NCI-H1417 treated with DMSO at 0.1 percent for 48 hours (cell line): ENCODE data around the gene HORMAD2.

Source experiments
- DNase-seq: peaks from one replicate; lab custom pipeline; 2025; lab: John Stamatoyannopoulos, UW

Gene HORMAD2, protein sequence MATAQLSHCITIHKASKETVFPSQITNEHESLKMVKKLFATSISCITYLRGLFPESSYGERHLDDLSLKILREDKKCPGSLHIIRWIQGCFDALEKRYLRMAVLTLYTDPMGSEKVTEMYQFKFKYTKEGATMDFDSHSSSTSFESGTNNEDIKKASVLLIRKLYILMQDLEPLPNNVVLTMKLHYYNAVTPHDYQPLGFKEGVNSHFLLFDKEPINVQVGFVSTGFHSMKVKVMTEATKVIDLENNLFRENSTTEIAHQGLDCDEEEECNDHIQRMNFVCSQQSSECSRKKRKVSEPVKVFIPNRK

DNA sequence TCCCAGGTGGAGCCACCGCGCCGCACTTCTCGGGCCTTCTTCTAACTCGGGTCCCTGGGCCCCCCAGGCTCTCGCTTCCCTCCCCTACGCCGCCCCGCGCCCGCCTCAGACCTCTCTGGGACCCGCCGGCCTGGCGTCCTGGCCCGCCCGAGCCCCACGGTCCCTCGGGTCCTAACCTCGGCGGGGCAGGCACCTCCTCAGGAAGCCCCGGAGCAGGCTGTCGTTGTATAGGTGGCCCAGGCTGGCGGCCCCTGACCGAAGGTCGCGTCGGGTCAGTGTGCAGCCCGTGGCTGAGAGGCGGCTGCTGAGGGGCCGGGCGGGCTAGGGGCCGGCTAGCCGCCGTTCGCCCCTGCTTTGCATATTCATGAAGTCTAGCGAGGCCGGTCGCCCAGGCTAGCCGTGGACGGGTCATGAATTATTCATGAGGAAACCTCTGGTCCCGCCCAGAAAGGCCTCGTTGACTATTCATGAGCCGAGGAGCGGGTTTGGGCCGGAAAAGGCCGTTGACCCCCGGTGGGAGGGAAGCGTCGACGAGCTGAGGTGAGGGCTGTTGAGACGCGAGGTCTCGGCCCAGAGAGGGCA, at the start of gene HORMAD2:
Gene HORMAD2, plus strand, starts transcription at position 513 of the 582 bp plus-strand sequence. CDS start 13,489 bp downstream, outside the sequence.
- no peak for DNase-seq

DNA sequence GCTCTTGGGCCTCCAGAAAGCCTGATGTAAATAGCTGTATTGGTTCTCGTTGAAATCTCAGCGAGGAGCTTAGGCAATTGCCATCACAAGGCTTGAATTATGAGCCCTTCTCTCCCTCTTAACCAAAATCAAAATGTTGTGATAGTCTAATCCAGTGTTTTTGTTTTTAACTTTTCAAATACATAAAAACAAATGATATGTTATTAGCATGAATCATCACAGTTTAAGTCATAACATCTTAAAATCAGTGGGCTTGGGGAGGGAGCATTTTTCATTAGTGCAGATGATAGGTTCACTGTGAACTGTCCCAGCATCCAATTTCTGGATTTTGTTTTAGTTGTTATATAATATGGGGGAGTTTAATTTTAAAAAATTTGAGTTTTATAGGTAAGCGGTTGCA, 48.9 kb upstream of the HORMAD2 start:
- DNase-seq = no peak

DNA sequence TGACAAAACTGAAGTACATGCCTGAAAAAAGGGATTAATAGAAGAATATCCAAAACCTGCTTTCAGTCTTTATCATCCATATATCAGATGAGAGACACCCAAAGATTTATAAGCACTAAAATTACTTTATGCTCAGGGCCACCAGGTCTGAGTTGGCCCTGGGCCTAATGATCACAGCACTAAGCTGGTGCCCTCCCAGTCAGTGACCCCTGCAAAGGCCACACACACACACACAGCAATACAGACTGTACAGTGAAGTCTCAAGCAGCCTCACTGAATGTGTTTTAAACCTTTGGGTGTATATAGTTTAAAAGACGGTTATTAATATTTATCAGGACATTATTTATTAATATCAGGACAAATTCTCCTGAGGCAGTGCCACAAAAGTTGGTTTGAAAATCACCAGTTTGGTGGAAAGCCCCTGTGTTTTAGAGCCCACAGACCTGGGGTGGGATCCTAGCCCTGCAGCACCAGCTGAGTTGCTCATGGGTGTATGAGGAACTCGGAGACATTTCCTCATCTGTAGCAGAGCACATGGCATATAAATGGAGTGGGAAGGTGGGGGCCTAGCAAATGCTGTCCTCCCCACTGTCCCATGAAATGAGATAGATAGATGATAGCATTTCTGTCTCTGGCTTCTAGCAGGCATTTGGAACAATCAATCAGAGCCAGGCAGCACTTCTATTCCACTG, 48.4 kb upstream of the HORMAD2 start:
- DNase-seq = no peak

DNA sequence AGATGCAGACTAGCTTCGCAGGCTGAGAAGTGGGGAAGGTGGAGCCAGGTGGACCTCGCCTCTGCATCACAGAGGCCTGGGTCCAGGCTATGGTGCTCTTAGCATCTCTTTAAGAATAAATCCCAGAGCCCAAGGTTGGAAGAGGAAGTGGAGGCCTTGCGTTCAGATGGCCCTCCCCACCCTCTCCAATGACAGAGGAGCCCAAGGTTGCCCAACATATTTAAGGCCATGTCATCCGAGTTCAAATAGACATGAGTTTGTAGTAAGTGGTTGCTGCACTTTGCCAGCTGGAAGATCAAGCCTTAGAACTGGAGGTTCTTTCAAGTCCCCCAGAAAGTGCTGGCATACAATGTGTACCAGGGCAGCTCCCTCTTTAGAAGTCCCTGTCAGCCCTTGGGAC, 47.1 kb upstream of the HORMAD2 start:
- DNase-seq = no peak

DNA sequence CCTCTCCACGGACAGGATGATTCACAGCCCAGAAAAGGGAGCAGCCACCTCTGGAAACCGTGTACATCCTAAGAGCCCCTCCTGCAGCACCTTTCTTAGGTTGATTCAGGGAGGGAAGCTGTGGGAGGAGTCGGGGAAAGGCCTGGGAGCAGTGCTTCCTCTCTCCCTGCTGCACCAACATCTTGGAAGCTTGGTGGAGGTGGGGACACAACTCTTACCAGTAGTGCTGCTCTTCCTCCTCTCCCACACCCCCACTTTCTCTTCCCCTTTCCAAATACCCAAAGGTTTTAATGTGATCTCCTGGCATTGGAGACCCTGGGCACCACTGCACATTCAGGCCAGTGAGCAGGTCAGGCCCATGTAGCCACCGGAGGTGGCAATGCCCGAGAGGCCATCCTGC, 46.4 kb upstream of the HORMAD2 start:
- DNase-seq = no peak

DNA sequence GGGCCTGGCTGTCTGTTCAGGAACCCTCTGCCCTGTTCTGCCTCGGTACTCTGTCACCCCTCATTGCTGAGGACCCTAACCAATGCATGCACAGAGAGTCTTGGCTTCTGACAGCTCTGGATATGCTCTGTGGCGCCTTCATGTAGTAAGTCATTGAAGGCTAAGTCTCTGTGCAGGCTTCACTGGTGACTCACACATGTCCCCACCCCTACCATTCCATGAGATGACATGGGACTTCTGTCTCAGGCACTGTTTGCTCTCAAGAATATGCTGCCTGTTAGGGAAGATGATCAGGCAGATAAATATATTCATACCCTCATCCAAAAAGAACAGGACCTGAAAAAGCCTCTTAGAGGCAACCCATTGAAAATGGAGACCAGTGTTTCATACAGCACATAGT, 43.6 kb upstream of the HORMAD2 start:
- DNase-seq = no peak

DNA sequence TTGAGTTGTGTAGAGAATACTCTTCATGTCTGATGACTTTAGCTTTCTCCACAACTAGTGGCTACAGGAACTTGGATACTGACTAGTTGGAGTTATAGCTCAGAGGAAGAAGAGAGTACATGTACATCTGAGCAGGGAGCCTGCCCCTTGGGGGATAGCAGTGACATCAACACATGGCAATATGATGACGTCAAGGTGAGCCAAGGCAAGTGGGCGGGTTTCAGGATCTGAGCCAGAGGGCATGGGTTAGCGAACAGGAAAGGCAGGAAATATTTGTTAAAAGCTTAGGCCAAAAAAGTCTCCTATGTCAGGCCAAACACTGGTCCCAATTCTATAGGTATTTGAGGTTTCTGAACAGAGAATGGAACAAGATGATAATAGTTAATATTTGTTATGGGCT, 42.0 kb upstream of the HORMAD2 start:
- DNase-seq = no peak

DNA sequence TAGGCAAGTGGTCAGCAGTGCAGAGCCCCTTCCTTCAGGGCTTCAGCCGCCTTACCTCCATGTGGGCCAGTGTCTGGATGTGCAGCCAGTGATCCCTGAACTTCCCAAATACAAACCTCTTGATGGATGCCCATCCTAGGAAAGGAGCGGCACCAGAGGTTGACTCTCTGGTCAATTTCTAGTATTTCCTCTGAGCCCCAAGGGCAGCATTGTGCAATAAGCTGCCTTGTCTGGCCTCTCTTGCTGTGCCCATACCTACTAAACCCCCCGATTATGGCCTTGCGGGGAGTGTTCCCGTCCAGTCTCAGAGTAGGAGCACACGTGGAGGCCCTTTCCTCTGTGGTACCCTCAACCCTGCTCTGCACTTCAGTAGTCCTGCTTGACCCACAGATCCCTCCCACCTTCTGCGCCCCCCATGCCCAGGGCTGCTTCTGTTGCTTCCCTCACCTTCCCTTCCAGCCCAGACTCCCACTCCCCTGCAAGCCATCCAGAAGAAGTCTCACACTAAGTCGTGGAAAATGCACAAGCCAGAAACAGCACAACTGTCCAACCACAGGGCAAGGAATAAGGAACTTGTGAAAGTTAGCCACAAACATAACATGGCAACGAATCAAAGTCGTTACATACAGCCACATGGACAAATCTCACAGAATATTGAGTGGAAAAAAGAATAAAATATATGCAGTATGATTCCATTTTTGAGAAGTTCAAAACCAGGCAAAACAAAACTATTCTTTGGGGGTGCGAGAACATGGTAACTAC, 39.6 kb upstream of the HORMAD2 start:
- DNase-seq = no peak

DNA sequence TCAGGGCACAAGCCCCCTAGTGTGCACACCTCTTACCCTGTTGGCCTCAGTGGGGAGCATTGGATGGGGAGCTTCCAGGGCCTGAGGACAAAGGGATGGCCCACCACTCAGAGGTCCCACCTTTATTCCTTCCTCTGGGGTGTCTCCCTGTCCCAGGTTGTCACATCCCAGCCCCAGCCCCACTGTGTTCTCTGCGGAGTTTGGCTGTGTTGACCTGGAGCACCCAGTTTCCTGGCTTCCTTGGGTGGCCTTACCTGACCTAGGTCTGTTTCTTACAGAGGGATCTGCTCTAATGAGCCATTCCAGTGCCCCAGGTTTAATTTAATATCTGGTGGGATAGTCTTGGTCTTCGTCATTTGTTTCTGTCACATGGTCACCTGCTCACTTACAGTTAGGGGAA, 38.8 kb upstream of the HORMAD2 start:
- no peak for DNase-seq

DNA sequence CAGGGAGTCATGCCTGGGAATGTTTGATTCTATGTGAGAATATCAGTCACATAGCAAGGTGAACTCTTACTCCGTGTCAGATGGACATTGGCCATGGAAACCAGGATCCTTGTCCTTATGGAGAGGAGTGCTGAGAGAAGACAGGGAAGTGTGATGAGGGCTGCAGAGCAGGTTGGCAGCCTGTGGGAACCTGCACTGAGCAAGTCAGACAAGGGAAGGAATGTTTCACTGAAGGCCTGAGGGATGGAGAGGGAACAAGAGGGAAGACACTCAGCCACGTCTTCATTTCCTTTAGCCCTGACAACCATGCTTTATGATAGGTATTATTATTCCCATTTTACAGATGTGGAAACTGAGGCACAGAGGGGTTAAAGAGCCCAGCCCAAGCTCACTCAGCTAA, 38.4 kb upstream of the HORMAD2 start:
- DNase-seq = no peak

DNA sequence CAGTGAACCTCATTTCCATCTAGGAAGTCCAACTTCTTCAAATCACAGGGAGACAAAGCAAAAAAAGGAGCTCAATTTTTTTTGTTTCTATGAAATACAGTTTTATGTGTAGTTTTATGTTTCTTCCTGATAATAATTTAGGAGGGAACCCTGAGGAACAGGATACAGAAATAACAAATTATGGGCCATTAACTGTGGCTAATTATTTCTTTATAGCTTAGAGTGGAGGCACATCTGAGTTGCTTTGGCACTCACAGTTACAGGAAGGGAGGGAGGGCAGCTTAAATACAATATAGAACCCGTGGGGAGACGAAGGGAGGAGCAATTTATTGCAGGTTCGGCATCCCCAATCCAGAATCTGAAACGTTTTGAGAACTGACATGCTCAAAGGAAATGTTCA, 37.1 kb upstream of the HORMAD2 start:
- no peak for DNase-seq

DNA sequence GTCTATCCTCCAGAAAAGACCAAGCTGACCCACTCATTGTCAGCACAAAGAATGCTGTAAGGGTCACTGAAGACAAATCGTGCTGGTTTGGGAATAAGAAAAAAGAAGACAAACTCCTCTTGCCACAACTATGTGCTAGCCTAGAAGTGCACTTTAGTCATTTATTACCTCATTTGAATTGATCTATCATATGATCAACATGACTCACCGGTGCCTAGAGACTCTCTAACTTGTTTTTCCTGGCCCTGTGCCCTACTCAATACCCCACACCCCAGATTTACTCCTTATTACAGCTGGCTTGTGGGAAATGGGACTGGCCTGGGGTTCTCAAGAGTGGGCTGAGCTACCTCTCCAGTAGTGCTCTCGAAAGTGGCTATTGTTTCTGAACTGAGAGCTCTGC, 35.9 kb upstream of the HORMAD2 start:
- DNase-seq = no peak

DNA sequence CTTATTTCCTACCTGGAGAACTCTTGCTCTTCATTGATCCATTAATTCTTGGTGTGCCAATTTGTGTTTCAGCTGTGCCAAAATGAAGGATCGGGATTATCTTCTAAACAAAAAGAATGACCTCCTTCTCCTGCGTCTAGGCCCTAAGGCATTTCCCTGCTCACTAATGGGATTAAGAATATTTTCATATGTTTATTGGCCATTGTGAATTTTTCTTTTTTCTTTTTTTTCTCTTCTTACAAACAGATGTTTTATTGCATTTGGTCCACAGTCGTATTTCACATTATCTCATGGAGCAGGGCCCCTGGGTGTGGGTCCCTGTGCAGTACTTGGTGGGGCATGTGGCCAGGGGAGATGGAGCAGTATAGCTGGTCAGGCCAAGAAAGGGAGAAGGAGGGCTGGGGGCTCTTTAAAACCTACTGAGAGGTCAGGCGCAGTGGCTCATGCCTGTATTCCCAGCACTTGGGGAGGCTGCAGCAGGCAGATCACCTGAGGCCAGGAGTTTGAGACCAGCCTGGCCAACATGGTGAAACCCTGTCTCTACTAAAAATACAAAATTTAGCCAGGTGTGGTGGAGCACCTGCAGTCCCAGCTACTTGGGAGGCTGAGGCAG, 35.3 kb upstream of the HORMAD2 start:
- no peak for DNase-seq

DNA sequence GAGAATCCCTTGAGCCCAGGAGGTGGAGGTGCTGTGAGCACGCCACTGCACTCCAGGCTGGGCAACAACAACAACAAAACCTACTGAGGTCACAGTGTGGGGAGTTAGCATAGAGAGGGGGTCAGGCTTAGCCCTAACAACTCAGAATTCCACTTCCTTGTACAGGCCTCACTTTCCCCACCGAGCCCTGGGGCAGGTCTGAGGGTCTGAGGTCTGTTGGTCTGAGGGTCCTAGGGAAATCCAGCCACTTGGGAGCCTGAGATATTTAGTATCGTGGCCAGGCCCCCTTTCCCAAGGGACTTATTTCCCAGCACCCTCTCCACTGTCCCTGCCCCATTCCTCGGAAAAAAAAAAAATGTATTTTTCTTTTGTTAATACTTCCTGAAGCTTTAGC, 34.8 kb upstream of the HORMAD2 start:
- no peak for DNase-seq

DNA sequence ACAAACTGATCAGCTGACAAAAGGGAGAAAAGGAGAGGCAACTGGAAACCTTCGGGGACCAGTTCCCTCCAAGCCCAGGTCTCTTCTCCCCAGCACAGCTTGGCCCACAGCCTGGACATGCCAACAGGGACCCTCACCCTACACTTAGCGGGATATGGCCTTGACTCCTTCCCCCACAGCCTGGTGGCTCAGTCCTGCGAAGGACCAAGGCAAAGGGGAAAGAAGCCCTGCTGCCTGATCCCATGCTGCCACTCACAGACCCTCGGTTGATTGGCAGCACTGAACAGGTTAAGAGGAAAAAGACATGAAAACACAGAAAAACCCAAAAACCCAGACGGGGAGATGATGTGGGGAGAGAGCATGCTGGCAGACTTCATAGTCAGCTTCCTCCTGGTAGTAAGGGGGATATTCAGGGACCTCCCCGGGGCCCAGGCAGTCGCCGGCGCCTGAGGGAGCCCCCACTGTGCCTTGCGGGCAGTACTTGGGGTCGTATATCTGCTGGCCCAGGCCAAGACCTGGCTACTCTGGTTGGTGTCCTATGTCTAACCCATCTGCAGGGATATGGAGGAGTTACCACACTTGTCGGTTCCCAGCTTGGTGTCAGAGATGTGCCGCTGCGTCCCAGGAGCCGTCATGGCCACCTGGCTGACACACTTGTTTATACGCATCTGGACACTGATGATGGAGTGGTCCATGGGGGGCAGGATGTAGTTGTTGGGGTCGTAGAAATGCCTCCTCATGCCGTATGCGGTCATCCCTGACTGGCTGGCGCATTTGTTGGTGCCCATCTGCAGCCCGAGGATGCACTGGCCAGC, 34.2 kb upstream of the HORMAD2 start:
- DNase-seq = no peak

DNA sequence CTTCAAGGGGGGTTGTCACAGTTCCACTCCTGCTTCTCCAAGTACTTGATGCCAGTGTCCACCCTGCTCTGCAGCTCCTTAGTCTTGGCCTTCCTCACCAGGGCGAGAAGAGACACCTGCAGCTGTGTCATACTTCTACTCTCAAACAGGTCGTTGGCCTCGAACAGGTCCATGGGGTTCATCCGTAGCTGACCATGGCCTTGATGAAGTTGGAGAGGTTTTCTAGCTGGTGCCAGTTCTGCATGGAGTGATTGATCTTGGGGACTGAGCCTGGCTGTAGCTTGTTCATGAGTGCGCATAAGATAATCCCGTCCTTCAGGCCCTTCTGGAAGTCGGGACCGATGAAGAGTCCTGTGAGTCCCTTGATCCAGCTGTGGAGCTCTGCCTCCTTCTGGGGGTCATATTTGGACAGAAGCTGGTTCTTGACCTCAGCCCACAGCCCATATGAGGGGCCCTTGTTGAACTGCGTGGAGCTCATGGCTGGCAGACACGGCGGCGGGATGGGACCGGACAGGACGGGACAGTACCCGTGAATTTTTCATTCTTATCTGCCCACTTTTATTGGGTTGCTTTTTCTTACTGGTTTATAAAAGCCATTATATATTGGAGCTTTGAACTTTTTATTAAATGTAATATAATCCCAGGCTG, 33.4 kb upstream of the HORMAD2 start:
- no peak for DNase-seq

DNA sequence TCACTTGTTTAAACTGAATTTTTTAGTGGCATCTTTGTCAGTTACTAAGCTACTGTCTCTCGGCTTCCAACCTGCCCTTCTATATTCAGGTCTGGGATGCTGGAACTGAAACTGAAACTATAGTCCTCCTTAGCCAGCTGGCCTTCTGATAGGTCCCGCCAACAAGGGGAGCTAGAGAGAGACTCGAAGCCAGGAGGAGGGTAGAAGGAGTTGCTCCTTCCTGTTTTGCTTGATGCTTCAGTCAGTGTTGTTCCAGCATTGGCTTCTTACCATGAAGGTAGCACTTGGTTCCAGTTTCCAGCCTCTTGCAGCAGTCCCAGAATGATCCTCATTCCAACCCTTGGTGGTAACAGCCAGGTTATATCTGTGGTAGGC, 32.9 kb upstream of the HORMAD2 start:
- no peak for DNase-seq

DNA sequence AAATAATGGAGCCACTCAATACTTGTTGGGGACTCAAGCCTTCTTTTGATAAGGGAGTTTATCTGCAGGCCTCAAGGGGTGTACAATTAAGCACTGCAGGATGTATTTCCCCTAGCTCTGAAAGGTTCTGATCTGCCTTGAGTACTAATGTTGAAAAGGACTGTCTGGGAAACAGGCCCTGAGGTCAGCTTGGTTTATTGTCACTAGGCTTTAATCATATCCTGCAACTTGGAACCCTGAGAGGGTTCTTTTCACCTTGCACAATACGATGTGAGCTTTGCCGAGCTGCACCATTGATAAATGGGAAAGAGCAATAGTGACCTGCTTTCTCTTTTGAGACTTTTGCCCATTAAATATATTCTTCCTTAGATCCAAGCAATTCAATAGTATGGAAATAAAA, 31.6 kb upstream of the HORMAD2 start:
- no peak for DNase-seq

DNA sequence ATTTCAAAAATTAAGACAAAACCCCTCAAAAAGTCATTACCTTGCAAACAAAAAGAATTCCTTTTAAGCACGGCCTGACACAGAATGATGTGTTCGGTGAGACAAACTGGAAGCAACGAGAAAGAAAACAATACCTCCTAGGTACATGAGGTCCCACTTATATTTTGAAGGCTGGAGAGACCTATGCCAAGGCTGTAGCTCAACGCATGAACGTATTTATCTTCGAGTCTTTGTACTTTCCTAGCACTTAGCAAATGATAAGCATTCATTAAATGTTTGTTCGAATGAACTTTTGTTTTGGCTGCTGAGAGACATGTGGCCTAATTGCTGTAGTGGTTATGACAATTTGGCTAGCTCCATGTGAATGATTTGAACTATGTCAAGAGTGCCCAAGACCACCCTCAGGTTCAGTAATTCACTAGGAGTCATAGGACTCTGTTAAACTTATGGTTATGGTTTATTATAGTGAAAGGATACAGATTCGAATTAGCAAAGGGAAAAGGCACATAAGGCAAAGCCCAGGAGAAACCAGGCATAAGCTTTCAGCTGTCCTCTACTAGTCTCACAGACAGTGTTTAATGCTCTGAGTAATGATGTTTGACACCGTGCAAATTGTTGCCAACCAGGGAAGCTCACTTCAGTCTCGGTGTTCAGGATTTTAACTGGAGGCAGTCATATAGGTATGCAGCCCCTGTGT, 26.0 kb upstream of the HORMAD2 start:
- no peak for DNase-seq

DNA sequence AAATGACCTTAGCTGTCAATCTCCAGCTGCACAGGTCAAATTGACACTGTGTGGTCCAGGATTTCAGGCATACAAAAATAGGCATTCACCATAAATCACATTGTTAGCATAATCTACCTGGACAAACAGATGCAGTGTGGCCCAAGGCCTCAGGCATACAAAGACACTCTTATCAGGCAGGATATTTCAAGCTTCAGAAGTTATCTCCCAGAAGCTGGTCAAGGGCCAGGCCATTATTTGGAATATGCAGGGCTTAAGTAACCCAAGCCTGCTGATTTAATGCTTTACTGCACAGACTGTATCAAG, 25.5 kb upstream of the HORMAD2 start:
- no peak for DNase-seq

DNA sequence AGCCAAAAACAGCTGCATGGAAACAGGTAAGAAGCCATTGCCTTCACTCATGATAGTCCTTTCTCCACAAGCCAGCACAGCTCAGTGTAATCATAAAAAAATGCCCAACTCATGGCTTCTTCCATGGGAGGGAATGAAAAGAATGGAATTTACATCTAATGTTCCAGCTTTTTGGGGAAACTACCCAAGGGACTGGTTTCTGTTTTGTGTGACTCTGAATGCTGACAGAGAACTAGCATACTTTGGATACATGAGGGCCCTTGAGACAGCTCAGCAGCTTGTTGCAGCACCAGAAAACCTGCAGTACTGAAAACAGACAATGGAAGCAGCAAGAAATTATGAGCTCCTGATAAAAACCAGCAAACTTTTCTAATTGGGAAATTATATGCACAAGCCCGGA, 24.2 kb upstream of the HORMAD2 start:
- DNase-seq = no peak
